K562 (cell line): ENCODE data around the gene C5orf24. TPM values are rescaled to one million over a fixed set of nuclear protein-coding genes. Genes with fewer than 3 reads are reported as not detected.

ENCODE experiments used
- ARID4B ChIP-seq: sonication (generic); formaldehyde crosslinking; IDR thresholded peaks from 2 replicates; pipeline ENCODE4 v1.8.0; 2022; ENCODE audit warnings: mild to moderate bottlenecking, missing genetic modification reagents
- E2F8 ChIP-seq: fragments of 450-650 bp; IDR thresholded peaks from 2 replicates; pipeline ENCODE4 v1.7.1; 2018; ENCODE audit warnings: mild to moderate bottlenecking, low read depth; ENCODE audit not compliant: partially characterized antibody
- EP400 ChIP-seq: fragments of 450-650 bp; IDR thresholded peaks from 2 replicates; pipeline ENCODE4 v1.6.1; 2017; ENCODE audit warnings: antibody characterized with exemption, mild to moderate bottlenecking, moderate library complexity
- FOXA1 ChIP-seq: fragments of 450-650 bp; IDR thresholded peaks from 2 replicates; pipeline ENCODE4 v1.6.1; 2016; ENCODE audit warnings: mild to moderate bottlenecking, borderline replicate concordance
- FOXA3 ChIP-seq, 2 experiments: fragments of 450-650 bp in 1 of 2; sonication (generic) in 1 of 2; formaldehyde crosslinking; IDR thresholded peaks in 1 of 2; conservative IDR thresholded peaks in 1 of 2; 2 replicates each; pipeline versions ENCODE4 v1.4.0 to v1.8.0; 2020 to 2022; ENCODE audit warnings: mild to moderate bottlenecking in 2 of 2, missing genetic modification reagents in 1 of 2
- HDAC6 ChIP-seq: IDR thresholded peaks from 2 replicates; pipeline ENCODE4 v1.6.1; 2012; ENCODE audit warnings: low read depth, mild to moderate bottlenecking, control low read depth, inconsistent platforms, low read length, moderate library complexity
- IFI16 ChIP-seq: fragments of 250-450 bp; sonication (Bioruptor Pico); IDR thresholded peaks from 2 replicates; pipeline ENCODE4 v2.1.2; 2022; ENCODE audit warnings: mild to moderate bottlenecking, inconsistent platforms
- IRF2 ChIP-seq: sonication (generic); formaldehyde crosslinking; IDR thresholded peaks from 2 replicates; pipeline ENCODE4 v1.8.1; 2022; ENCODE audit warnings: mild to moderate bottlenecking, missing genetic modification reagents
- NELFE ChIP-seq: IDR thresholded peaks from 2 replicates; pipeline ENCODE4 v1.6.1; 2011; ENCODE audit warnings: mild to moderate bottlenecking; ENCODE audit not compliant: insufficient read depth, insufficient read length
- NFIX ChIP-seq: fragments of 250-450 bp; sonication (Bioruptor Pico); IDR thresholded peaks from 2 replicates; pipeline ENCODE4 v1.4.0; 2020; ENCODE audit warnings: low read depth, mild to moderate bottlenecking, moderate library complexity
- NR1H2 ChIP-seq: sonication (generic); formaldehyde crosslinking; IDR thresholded peaks from 2 replicates; pipeline ENCODE4 v1.4.0; 2020; ENCODE audit warnings: mild to moderate bottlenecking, missing genetic modification reagents
- POLR2H ChIP-seq: IDR thresholded peaks from 2 replicates; pipeline ENCODE4 v1.6.1; 2016; ENCODE audit warnings: missing genetic modification characterization, low read depth, mild to moderate bottlenecking, control low read depth, missing compliant biosample characterization, moderate library complexity
- RBM34 ChIP-seq: fragments of 200-400 bp; formaldehyde crosslinking; IDR thresholded peaks from 2 replicates; pipeline ENCODE4 v1.6.1; 2018; ENCODE audit warnings: low read length, borderline replicate concordance; ENCODE audit not compliant: insufficient read depth
- ZBTB8A ChIP-seq: fragments of 450-650 bp; IDR thresholded peaks from 2 replicates; pipeline ENCODE4 v1.6.1; 2018; ENCODE audit warnings: mild to moderate bottlenecking, moderate library complexity; ENCODE audit not compliant: partially characterized antibody
- ZNF778 ChIP-seq: fragments of 450-650 bp; formaldehyde crosslinking; IDR thresholded peaks from 2 replicates; pipeline ENCODE4 v1.4.0; 2020; ENCODE audit warnings: mild to moderate bottlenecking, moderate library complexity
- polyA plus RNA-seq, 8 experiments: library from polyadenylated mRNA; depleted of rRNA in 4 of 8; stranded (reverse) in 5 of 8; unstranded in 3 of 8; fragments of >200 nt; fragmentation: Nextera tagmentation in 2 of 8; fragmentation: Illumina TruSeq in 1 of 8; extraction: Ambion mirVana in 2 of 8; extraction: Trizol in 1 of 8; gene quantifications; 2 replicates each; pipeline versions ENCODE4 v1.2.1 to v1.2.3, GENCODE V29; 2011 to 2014; ENCODE audit warnings: inconsistent platforms in 1 of 8, missing spikeins in 1 of 8
- total RNA-seq, 7 experiments: library from RNA; depleted of rRNA in 6 of 7; stranded (reverse); fragments of >200 nt in 6 of 7; fragmentation: Illumina TruSeq in 2 of 7; extraction: Trizol in 2 of 7; gene quantifications; 2 replicates each; pipeline versions ENCODE4 v1.2.1 to v1.2.3, GENCODE V29; 2011 to 2021; ENCODE audit warnings: low replicate concordance in 1 of 7
- TF ChIP-seq, protein P1 (sequence below), 2 experiments: fragments of 150-350 bp in 1 of 2; IDR thresholded peaks; 2 replicates each; pipeline ENCODE4 v1.6.1; 2012 to 2016; ENCODE audit warnings: low read depth in 2 of 2, low read length in 2 of 2, mild to moderate bottlenecking in 1 of 2, moderate library complexity in 1 of 2

C5orf24 gene
- total and polyA plus RNA-seq, 9 of the 15 experiments (the other 6 are each of a cell fraction or from before 2014, with no cell fraction given), result 8.9 to 38.6 (median 28.4) TPM

GRCh38 chr5:134845852-134846640 is at the start of gene C5orf24 (continued):
- TF ChIP-seq, protein P1, sequence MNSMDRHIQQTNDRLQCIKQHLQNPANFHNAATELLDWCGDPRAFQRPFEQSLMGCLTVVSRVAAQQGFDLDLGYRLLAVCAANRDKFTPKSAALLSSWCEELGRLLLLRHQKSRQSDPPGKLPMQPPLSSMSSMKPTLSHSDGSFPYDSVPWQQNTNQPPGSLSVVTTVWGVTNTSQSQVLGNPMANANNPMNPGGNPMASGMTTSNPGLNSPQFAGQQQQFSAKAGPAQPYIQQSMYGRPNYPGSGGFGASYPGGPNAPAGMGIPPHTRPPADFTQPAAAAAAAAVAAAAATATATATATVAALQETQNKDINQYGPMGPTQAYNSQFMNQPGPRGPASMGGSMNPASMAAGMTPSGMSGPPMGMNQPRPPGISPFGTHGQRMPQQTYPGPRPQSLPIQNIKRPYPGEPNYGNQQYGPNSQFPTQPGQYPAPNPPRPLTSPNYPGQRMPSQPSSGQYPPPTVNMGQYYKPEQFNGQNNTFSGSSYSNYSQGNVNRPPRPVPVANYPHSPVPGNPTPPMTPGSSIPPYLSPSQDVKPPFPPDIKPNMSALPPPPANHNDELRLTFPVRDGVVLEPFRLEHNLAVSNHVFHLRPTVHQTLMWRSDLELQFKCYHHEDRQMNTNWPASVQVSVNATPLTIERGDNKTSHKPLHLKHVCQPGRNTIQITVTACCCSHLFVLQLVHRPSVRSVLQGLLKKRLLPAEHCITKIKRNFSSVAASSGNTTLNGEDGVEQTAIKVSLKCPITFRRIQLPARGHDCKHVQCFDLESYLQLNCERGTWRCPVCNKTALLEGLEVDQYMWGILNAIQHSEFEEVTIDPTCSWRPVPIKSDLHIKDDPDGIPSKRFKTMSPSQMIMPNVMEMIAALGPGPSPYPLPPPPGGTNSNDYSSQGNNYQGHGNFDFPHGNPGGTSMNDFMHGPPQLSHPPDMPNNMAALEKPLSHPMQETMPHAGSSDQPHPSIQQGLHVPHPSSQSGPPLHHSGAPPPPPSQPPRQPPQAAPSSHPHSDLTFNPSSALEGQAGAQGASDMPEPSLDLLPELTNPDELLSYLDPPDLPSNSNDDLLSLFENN (IDR thresholded peaks at IDR 0.05; ENCODE audit: low read depth in 2 of 2, low read length in 2 of 2), result peak in 1 of 2 experiments; percentile 69; a peak in 2 of 4 replicates
- TF ChIP-seq HDAC6, result no peak
- TF ChIP-seq ZBTB8A, result no peak
- TF ChIP-seq POLR2H, result peak; percentile 93
- TF ChIP-seq ARID4B (CRISPR knock-in tag), result peak; percentile 86
- TF ChIP-seq E2F8, result peak; percentile 90
- no peak for TF ChIP-seq IFI16 (CRISPR knock-in tag)
- TF ChIP-seq EP400, result peak; percentile 65
- TF ChIP-seq NELFE, result no peak
- TF ChIP-seq IRF2 (CRISPR knock-in tag), result no peak
- 0 out of 2 replicates have a peak, but pooled peaks have one; percentile 39 for TF ChIP-seq RBM34
- 0 out of 2 replicates have a peak, but pooled peaks have one; percentile 50 for TF ChIP-seq NR1H2 (CRISPR knock-in tag)
- no peak for TF ChIP-seq ZNF778 (CRISPR knock-in tag)
- no peak for TF ChIP-seq FOXA1
- no peak for TF ChIP-seq NFIX (CRISPR knock-in tag)
- 0 out of 4 replicates have a peak, but pooled peaks of 1 of the 2 experiments have one; percentile 25 for TF ChIP-seq FOXA3 (CRISPR knock-in tag; conservative IDR thresholded peaks at IDR 0.05 in 1 of 2, IDR thresholded peaks at IDR 0.05 in 1 of 2)
